Measurements from ENCODE around the gene GSTCD. TPM values are rescaled to one million over a fixed set of nuclear protein-coding genes. Genes with fewer than 3 reads are reported as not detected.

GSTCD gene
- total RNA-seq, 2 experiments from 2014 or later = 16.2 to 17.5 TPM

DNA sequence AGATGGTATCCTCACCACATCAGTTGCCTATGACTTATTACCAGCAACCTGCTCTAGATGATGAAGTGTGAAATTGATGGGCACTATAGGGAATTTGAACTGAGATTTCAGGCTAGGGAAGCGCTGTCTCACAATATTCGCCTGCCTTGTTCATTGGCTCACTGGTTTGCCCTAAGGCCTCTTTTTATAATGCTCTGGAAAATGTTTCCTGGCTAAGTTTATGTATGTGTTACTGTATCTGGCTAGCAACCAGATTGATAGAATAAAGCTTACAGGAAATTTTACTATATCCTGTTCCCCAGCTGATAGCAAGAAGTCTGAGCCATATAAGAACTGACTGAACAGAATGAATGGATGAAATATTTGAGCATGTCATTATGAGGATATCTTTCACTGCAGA, 71.6 kb downstream of the GSTCD start:
- intact Hi-C loops (cut with micrococcal nuclease) = no loop called here
- Mint-ChIP-seq H3K27me3 (no peaks in the 10 kb centered on the region), H3K27ac (no peak overlapping the region), H3K4me1 (ENCODE audit: low read depth) (no peaks in the 10 kb centered on the region), H3K9me3 (no peaks in the 10 kb centered on the region), H3K36me3 (ENCODE audit: low read depth) (peaks cover 4% of the 10 kb centered on the region), H3K4me3 (no peak overlapping the region)
- DNase-seq = no peak
- no peak for ATAC-seq
- ChIA-PET POLR2A (no interaction called here), CTCF (no interaction called here)
- TF ChIP-seq, protein P1, sequence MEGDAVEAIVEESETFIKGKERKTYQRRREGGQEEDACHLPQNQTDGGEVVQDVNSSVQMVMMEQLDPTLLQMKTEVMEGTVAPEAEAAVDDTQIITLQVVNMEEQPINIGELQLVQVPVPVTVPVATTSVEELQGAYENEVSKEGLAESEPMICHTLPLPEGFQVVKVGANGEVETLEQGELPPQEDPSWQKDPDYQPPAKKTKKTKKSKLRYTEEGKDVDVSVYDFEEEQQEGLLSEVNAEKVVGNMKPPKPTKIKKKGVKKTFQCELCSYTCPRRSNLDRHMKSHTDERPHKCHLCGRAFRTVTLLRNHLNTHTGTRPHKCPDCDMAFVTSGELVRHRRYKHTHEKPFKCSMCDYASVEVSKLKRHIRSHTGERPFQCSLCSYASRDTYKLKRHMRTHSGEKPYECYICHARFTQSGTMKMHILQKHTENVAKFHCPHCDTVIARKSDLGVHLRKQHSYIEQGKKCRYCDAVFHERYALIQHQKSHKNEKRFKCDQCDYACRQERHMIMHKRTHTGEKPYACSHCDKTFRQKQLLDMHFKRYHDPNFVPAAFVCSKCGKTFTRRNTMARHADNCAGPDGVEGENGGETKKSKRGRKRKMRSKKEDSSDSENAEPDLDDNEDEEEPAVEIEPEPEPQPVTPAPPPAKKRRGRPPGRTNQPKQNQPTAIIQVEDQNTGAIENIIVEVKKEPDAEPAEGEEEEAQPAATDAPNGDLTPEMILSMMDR (IDR thresholded peaks at IDR 0.05) = no peak

DNA sequence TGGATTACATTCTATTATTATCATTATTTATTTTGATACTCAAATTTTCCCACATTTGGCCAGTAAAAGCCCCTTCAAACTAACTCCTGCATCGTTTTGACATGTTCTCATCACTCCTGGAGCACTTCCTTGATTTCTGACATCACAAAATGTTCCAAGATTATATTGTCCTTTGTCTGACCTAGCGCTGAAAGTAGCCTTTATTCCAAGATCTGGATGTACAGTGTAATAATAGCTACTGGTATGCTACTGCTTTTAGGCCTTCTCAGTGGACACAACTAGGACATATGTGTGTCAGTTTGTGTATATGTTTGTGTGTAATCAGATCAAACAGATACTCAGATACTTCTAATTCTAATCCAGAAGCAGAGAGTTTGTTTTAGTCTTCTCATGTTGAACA, 76.2 kb downstream of the GSTCD start:
- TF ChIP-seq, protein P1 (IDR thresholded peaks at IDR 0.05) = no peak
- Mint-ChIP-seq H3K9me3 (no peaks in the 10 kb centered on the region), H3K36me3 (ENCODE audit: low read depth) (peaks cover 2% of the 10 kb centered on the region), H3K4me3 (no peak overlapping the region), H3K4me1 (ENCODE audit: low read depth) (no peaks in the 10 kb centered on the region), H3K27ac (no peak overlapping the region), H3K27me3 (no peaks in the 10 kb centered on the region)
- DNase-seq (no peak), ATAC-seq (no peak)
- CTCF ChIA-PET = no interaction called here
- intact Hi-C loops (cut with micrococcal nuclease) = no loop called here
- POLR2A ChIA-PET = no interaction called here

DNA sequence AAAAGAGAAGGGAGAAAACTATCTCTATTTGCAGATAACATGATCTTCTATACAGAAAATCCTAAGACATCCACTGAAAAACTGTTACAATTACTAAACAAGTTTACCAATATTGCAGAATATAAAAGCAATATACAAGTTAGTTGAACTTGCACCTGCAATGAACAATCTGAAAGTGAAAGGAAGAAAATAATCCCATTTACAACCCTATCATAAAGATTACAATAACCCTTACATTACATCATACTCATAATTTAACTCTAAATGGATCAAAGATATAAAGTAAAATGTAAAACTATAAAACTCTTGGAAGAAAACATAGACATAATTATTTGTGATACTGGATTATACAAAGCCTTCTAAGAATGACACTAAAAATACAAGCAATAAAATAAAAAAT, 77.2 kb downstream of the GSTCD start:
- H3K36me3 Mint-ChIP-seq (ENCODE audit: low read depth) = peaks cover 2% of the 10 kb centered on the region
- H3K9me3 Mint-ChIP-seq = no peaks in the 10 kb centered on the region
- intact Hi-C loops (cut with micrococcal nuclease) = no loop called here
- TF ChIP-seq, protein P1 (IDR thresholded peaks at IDR 0.05) = no peak
- DNase-seq = no peak
- no peaks in the 10 kb centered on the region for H3K4me1 Mint-ChIP-seq (ENCODE audit: low read depth)
- H3K4me3 Mint-ChIP-seq = no peak overlapping the region
- ChIA-PET POLR2A (no interaction called here), CTCF (no interaction called here)
- ATAC-seq = no peak
- H3K27ac Mint-ChIP-seq = no peak overlapping the region
- no peaks in the 10 kb centered on the region for H3K27me3 Mint-ChIP-seq

DNA sequence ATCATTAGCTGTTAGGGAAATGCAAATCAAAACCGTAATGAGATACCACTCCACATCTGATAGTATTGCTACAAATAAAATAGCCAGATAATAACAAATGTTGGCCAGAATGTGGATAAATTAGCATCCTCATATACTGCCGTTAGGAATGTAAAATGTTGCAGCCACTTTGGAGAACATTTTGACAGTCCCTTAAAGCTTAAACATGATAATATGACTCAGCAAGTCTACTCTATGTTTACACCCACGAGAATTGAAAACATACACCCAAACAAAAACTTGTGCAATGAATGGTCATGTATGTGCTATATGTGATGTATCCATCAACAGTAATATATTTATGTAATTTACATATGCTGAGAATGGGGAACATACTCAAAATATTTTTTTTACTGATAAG, 78.2 kb downstream of the GSTCD start:
- POLR2A ChIA-PET = no interaction called here
- TF ChIP-seq, protein P1 (IDR thresholded peaks at IDR 0.05) = no peak
- Mint-ChIP-seq H3K27me3 (no peaks in the 10 kb centered on the region), H3K27ac (no peak overlapping the region), H3K4me3 (no peak overlapping the region), H3K36me3 (ENCODE audit: low read depth) (peaks cover 2% of the 10 kb centered on the region), H3K4me1 (ENCODE audit: low read depth) (no peaks in the 10 kb centered on the region), H3K9me3 (no peaks in the 10 kb centered on the region)
- ATAC-seq (no peak), DNase-seq (no peak)
- CTCF ChIA-PET = no interaction called here
- intact Hi-C loops (cut with micrococcal nuclease) = no loop called here

DNA sequence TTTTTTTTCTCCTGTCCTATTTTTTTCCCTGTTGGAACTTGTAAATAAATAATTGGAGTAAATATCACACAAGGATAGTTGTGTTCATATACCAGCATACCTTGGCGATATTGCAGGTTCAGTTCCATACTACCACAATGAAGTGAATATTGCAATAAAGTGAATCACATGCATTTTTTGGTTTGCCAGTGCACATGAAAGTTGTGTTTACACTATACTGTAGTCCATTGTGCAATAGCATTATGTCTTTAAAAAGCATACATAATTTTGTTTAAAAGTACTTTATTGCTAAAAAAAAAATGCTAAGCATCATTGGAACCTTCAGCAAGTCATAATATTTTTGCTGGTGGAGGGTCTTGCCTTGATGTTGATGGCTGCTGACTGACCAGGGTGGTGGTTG, 88.6 kb downstream of the GSTCD start:
- CTCF ChIA-PET = no interaction called here
- POLR2A ChIA-PET = no interaction called here
- Mint-ChIP-seq H3K27me3 (no peaks in the 10 kb centered on the region), H3K36me3 (ENCODE audit: low read depth) (peaks cover 12% of the 10 kb centered on the region), H3K27ac (no peak overlapping the region), H3K9me3 (no peaks in the 10 kb centered on the region), H3K4me3 (no peak overlapping the region), H3K4me1 (ENCODE audit: low read depth) (no peaks in the 10 kb centered on the region)
- TF ChIP-seq, protein P1 (IDR thresholded peaks at IDR 0.05) = no peak
- no peak for DNase-seq
- no peak for ATAC-seq
- intact Hi-C loops (cut with micrococcal nuclease) = no loop called here
